ENCODE measurements around the gene FHOD3. TPM values are rescaled to one million over a fixed set of nuclear protein-coding genes. Genes with fewer than 3 reads are reported as not detected.
A peak's percentile ranks its signal among the peaks of the same experiment; 100 is the strongest.

Gene FHOD3
- total and polyA plus RNA-seq, 9 of the 15 experiments (the other 6 are each of a cell fraction or from before 2014, with no cell fraction given) = 0.11 TPM; not detected in 8

DNA sequence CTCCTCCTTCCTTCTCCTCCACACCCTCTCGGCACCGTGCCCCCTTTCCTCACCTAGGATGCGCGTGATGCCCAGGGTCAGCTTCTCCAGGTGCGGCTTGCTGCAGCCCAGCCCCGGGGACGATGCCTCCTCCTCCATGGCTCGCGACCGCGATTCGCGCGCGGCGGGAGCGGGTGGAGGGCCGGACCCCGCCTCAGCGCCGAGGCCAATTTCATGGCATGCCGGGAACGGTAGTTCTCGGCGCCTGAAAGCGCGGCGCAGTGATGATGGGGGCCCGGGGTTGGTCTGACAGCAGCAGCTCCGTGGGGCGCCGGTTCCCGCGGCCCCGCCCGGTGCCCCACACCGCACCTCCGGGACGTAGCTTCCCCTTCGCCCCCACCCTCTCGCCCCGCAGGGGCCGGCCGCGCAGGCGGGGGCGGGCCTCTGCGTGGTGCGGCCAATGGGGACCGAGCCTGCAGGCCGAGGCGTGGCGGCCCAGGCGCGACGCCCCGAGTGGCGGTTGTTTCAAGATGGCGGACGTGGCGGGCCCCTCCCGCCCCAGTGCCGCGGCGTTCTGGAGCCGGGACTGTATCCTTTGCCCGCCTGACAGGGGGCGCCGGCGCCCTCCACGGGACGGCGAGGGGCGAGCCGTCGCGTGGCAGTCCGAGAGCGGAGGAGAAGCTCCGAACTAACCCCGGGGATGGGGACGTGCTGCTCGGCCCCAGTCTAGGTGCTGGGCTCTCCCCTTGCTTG is 531.3 kb downstream of the FHOD3 start, which contains the start of the genes KIAA1328 and TPGS2 (continued):
- TF ChIP-seq YY1 (IDR thresholded peaks at IDR 0.05; ENCODE audit: borderline replicate concordance in 1 of 3, control insufficient read depth in 1 of 3, extremely low read depth in 1 of 3, insufficient read depth in 3 of 3, insufficient read length in 1 of 3, insufficient replicate concordance in 2 of 3, low read depth in 1 of 3, low read length in 2 of 3) (peak; percentile 89 to 96 (median 94)), MAX (CRISPR knock-in tag; IDR thresholded peaks at IDR 0.05) (peak; percentile 58), RAD21 (CRISPR knock-in tag; conservative IDR thresholded peaks at IDR 0.05 in 1 of 2, IDR thresholded peaks at IDR 0.05 in 1 of 2) (peak; percentile 62 to 74), GABPB1 (CRISPR knock-in tag; IDR thresholded peaks at IDR 0.05) (peak; percentile 31; the same call in 1 of the 2 replicates), TCF15 (CRISPR knock-in tag; IDR thresholded peaks at IDR 0.05) (0 out of 2 replicates have a peak, but pooled peaks have one; percentile 15), KLF6 (CRISPR knock-in tag; IDR thresholded peaks at IDR 0.05; ENCODE audit: borderline replicate concordance) (no peak), PTRF (tag; IDR thresholded peaks at IDR 0.05) (no peak), EP300 (IDR thresholded peaks at IDR 0.05; ENCODE audit: low read length) (no peak; the same call in 1 of the 2 replicates)
- TF ChIP-seq, protein P1, sequence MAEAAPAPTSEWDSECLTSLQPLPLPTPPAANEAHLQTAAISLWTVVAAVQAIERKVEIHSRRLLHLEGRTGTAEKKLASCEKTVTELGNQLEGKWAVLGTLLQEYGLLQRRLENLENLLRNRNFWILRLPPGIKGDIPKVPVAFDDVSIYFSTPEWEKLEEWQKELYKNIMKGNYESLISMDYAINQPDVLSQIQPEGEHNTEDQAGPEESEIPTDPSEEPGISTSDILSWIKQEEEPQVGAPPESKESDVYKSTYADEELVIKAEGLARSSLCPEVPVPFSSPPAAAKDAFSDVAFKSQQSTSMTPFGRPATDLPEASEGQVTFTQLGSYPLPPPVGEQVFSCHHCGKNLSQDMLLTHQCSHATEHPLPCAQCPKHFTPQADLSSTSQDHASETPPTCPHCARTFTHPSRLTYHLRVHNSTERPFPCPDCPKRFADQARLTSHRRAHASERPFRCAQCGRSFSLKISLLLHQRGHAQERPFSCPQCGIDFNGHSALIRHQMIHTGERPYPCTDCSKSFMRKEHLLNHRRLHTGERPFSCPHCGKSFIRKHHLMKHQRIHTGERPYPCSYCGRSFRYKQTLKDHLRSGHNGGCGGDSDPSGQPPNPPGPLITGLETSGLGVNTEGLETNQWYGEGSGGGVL (CRISPR knock-in tag; IDR thresholded peaks at IDR 0.05) = no peak
- TF ChIP-seq, protein P2, sequence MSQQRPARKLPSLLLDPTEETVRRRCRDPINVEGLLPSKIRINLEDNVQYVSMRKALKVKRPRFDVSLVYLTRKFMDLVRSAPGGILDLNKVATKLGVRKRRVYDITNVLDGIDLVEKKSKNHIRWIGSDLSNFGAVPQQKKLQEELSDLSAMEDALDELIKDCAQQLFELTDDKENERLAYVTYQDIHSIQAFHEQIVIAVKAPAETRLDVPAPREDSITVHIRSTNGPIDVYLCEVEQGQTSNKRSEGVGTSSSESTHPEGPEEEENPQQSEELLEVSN (IDR thresholded peaks at IDR 0.05; ENCODE audit: borderline replicate concordance in 1 of 2, extremely low read depth in 1 of 2, insufficient read depth in 1 of 2, insufficient read length in 1 of 2, low read depth in 1 of 2, low read length in 1 of 2, poor library complexity in 1 of 2, severe bottlenecking in 1 of 2) = peak; percentile 80 to 92
- TF ChIP-seq, protein P3, sequence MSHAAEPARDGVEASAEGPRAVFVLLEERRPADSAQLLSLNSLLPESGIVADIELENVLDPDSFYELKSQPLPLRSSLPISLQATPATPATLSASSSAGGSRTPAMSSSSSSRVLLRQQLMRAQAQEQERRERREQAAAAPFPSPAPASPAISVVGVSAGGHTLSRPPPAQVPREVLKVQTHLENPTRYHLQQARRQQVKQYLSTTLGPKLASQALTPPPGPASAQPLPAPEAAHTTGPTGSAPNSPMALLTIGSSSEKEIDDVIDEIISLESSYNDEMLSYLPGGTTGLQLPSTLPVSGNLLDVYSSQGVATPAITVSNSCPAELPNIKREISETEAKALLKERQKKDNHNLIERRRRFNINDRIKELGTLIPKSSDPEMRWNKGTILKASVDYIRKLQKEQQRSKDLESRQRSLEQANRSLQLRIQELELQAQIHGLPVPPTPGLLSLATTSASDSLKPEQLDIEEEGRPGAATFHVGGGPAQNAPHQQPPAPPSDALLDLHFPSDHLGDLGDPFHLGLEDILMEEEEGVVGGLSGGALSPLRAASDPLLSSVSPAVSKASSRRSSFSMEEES (CRISPR knock-in tag; IDR thresholded peaks at IDR 0.05) = no peak

Data from K562 (cell line).